HEK293 (cell line): ENCODE measurements around the gene HS6ST3.

Source experiments
- CTCF ChIA-PET: fragments of 350-600 bp; formaldehyde crosslinking; extraction: SDS; loops from one replicate; lab custom pipeline; 2021; ENCODE audit warnings: antibody characterized with exemption; lab: Yijun Ruan, JAX
- POLR2A ChIA-PET: fragments of 300-600 bp; formaldehyde crosslinking; extraction: SDS; loops from one replicate; lab custom pipeline; 2020; ENCODE audit warnings: antibody characterized with exemption, inconsistent platforms; lab: Yijun Ruan, JAX
- H3K27ac ChIP-seq: fragments of 200-500 bp; sonication (Bioruptor generic); 2 replicates; pipeline ENCODE4 v1.5.1; 2014; ENCODE audit warnings: low read depth, low read length, control low read depth, inconsistent platforms; ENCODE audit errors: extremely low read depth
- H3K36me3 ChIP-seq, 2 experiments: fragments of 200-500 bp in 1 of 2; sonication (Bioruptor generic) in 1 of 2; 1 replicate in 1 of 2; 2 replicates in 1 of 2; pipeline ENCODE4 v1.5.1; 2014 to 2017; ENCODE audit warnings: inconsistent platforms in 2 of 2, low read length in 2 of 2; ENCODE audit not compliant: control insufficient read depth in 2 of 2, insufficient read depth in 1 of 2
- H3K4me1 ChIP-seq: fragments of 200-500 bp; sonication (Bioruptor generic); 2 replicates; pipeline ENCODE4 v1.5.1; 2014; ENCODE audit warnings: mild to moderate bottlenecking, low read length, inconsistent platforms; ENCODE audit not compliant: control insufficient read depth, insufficient read depth
- H3K4me3 ChIP-seq: 2 replicates; pipeline ENCODE4 v1.5.1; 2011; ENCODE audit warnings: low read depth, mild to moderate bottlenecking, control low read depth, low read length, moderate library complexity
- H3K9me3 ChIP-seq: fragments of 200-500 bp; sonication (Bioruptor generic); 2 replicates; pipeline ENCODE4 v1.5.1; 2014; ENCODE audit warnings: low read depth, low read length, inconsistent platforms; ENCODE audit not compliant: control insufficient read depth, insufficient read depth
- GLI4 ChIP-seq: fragments of 450-650 bp; formaldehyde crosslinking; IDR thresholded peaks from 2 replicates; pipeline ENCODE4 v1.5.1; 2016; ENCODE audit warnings: missing biosample characterization, missing genetic modification characterization
- GLIS2 ChIP-seq: fragments of 450-650 bp; formaldehyde crosslinking; IDR thresholded peaks from 2 replicates; pipeline ENCODE4 v1.5.1; 2016; ENCODE audit warnings: missing biosample characterization, missing genetic modification characterization
- KLF7 ChIP-seq: fragments of 450-650 bp; formaldehyde crosslinking; IDR thresholded peaks from 2 replicates; pipeline ENCODE4 v1.5.1; 2016; ENCODE audit warnings: missing biosample characterization, missing genetic modification characterization, borderline replicate concordance
- TRIM28 ChIP-seq: IDR thresholded peaks from 2 replicates; pipeline ENCODE4 v1.6.1; 2011; ENCODE audit warnings: low read length, control low read depth, borderline replicate concordance
- ZFHX2 ChIP-seq: fragments of 450-650 bp; formaldehyde crosslinking; conservative IDR thresholded peaks from 2 replicates; pipeline ENCODE4 v1.5.1; 2016; ENCODE audit warnings: missing biosample characterization, missing genetic modification characterization
- ZNF19 ChIP-seq: fragments of 450-650 bp; formaldehyde crosslinking; IDR thresholded peaks from 2 replicates; pipeline ENCODE4; 2016; ENCODE audit warnings: missing biosample characterization, missing genetic modification characterization, low read depth
- ZNF2 ChIP-seq: fragments of 450-650 bp; formaldehyde crosslinking; IDR thresholded peaks from 2 replicates; pipeline ENCODE4 v1.5.1; 2016; ENCODE audit warnings: missing biosample characterization, missing genetic modification characterization
- ZNF292 ChIP-seq: fragments of 450-650 bp; formaldehyde crosslinking; IDR thresholded peaks from 2 replicates; pipeline ENCODE4 v1.5.1; 2016; ENCODE audit warnings: low read depth, missing biosample characterization, missing genetic modification characterization, borderline replicate concordance
- ZNF354C ChIP-seq: fragments of 450-650 bp; formaldehyde crosslinking; IDR thresholded peaks from 2 replicates; pipeline ENCODE4 v1.5.1; 2016; ENCODE audit warnings: missing biosample characterization, missing genetic modification characterization, low read depth, borderline replicate concordance
- ZNF391 ChIP-seq: fragments of 450-650 bp; formaldehyde crosslinking; IDR thresholded peaks from 2 replicates; pipeline ENCODE4 v1.5.1; 2016; ENCODE audit warnings: low read depth, missing biosample characterization, missing genetic modification characterization, borderline replicate concordance
- ZNF544 ChIP-seq: fragments of 450-650 bp; formaldehyde crosslinking; IDR thresholded peaks from 2 replicates; pipeline ENCODE4 v1.5.0; 2017; ENCODE audit warnings: missing biosample characterization, missing genetic modification characterization
- ZNF664 ChIP-seq: fragments of 450-650 bp; formaldehyde crosslinking; IDR thresholded peaks from 2 replicates; pipeline ENCODE4 v1.5.1; 2016; ENCODE audit warnings: missing biosample characterization, missing genetic modification characterization
- ZNF707 ChIP-seq: fragments of 450-650 bp; formaldehyde crosslinking; IDR thresholded peaks from 2 replicates; pipeline ENCODE4 v1.5.1; 2016; ENCODE audit warnings: missing biosample characterization, missing genetic modification characterization
- ZNF76 ChIP-seq: fragments of 450-650 bp; formaldehyde crosslinking; IDR thresholded peaks from 2 replicates; pipeline ENCODE4; 2016; ENCODE audit warnings: low read depth, missing biosample characterization, missing genetic modification characterization, borderline replicate concordance
- ZNF777 ChIP-seq: fragments of 450-650 bp; formaldehyde crosslinking; IDR thresholded peaks from 2 replicates; pipeline ENCODE4 v1.5.1; 2017; ENCODE audit warnings: missing biosample characterization, missing genetic modification characterization, borderline replicate concordance
- ZNF792 ChIP-seq: fragments of 450-650 bp; formaldehyde crosslinking; IDR thresholded peaks from 2 replicates; pipeline ENCODE4 v1.5.1; 2016; ENCODE audit warnings: missing biosample characterization, missing genetic modification characterization
- ZNF830 ChIP-seq: fragments of 450-650 bp; IDR thresholded peaks from 2 replicates; pipeline ENCODE4 v1.5.0; 2018; ENCODE audit warnings: missing biosample characterization, missing genetic modification characterization, low read depth, mild to moderate bottlenecking, moderate library complexity
- TF ChIP-seq, protein P1 (sequence below): fragments of 450-650 bp; formaldehyde crosslinking; IDR thresholded peaks from 2 replicates; pipeline ENCODE4 v1.5.1; 2016; ENCODE audit warnings: missing biosample characterization, missing genetic modification characterization
- TF ChIP-seq, protein P2 (sequence below): fragments of 450-650 bp; formaldehyde crosslinking; IDR thresholded peaks from 2 replicates; pipeline ENCODE4 v1.5.1; 2017; ENCODE audit warnings: missing biosample characterization, missing genetic modification characterization

HS6ST3 gene

DNA sequence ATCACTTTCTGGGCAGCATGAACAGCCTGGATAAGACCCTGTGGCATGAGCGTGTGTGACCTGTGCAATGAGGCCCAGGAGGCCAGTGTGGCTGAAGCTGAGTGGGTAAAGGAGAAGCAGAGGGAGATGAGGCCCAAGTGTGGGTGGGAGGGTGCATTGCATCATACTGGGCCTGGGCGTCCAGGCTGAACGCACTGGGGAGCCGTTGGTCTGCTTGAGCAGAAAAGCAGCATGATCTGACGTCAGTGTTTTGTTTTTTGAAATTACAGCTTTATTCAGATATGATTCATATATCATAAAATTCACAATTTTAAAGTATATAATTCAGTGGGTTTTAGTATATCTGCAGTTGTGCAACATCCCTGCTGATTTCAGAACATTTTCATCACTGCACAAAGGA, 409.7 kb downstream of the HS6ST3 start:
- H3K36me3 ChIP-seq = no peaks in the 10 kb centered on the region
- CTCF ChIA-PET = no interaction called here
- H3K4me1 ChIP-seq = no peaks in the 10 kb centered on the region
- TF ChIP-seq ZFHX2 (tag by site-specific recombination) (peak; percentile 45), ZNF76 (no peak)
- TF ChIP-seq, protein P1, sequence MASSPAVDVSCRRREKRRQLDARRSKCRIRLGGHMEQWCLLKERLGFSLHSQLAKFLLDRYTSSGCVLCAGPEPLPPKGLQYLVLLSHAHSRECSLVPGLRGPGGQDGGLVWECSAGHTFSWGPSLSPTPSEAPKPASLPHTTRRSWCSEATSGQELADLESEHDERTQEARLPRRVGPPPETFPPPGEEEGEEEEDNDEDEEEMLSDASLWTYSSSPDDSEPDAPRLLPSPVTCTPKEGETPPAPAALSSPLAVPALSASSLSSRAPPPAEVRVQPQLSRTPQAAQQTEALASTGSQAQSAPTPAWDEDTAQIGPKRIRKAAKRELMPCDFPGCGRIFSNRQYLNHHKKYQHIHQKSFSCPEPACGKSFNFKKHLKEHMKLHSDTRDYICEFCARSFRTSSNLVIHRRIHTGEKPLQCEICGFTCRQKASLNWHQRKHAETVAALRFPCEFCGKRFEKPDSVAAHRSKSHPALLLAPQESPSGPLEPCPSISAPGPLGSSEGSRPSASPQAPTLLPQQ (tag by site-specific recombination) = no peak
- TF ChIP-seq, all 188 proteins: peak for 1
- Histone ChIP-seq H3K27ac (no peak overlapping the region), H3K4me3 (no peak overlapping the region), H3K9me3 (no peaks in the 10 kb centered on the region)
- POLR2A ChIA-PET = no interaction called here

DNA sequence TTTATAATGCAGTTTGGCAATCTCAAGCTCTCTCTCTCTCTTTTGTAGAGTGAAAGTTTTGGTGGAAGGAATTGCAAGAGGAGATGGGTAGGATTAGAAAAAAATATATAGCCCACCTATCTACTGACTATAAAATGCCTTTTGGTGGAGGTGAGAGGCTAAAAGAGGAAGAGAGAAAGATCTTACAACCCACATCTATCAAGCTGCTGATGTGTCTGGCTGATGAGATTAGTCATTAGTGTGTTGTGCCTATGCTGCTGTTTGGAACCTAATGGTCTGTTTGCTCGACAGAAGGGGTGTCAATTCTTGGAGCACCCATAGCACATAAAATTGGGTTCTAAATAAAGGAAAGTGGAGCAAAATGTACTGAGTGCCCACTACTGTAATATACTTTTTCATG, 411.0 kb downstream of the HS6ST3 start:
- no peak overlapping the region for H3K4me3 ChIP-seq
- H3K4me1 ChIP-seq = no peaks in the 10 kb centered on the region
- no peaks in the 10 kb centered on the region for H3K9me3 ChIP-seq
- ChIA-PET CTCF (no interaction called here), POLR2A (no interaction called here)
- H3K27ac ChIP-seq = no peak overlapping the region
- H3K36me3 ChIP-seq = no peaks in the 10 kb centered on the region
- TF ChIP-seq ZNF19 (tag by site-specific recombination) (no peak), GLI4 (tag by site-specific recombination) (no peak), ZNF664 (no peak), KLF7 (tag by site-specific recombination) (no peak), GLIS2 (tag by site-specific recombination) (no peak), ZNF354C (tag by site-specific recombination) (no peak), ZNF792 (tag by site-specific recombination) (no peak), ZNF707 (no peak), ZNF544 (no peak), ZNF777 (no peak), ZNF830 (tag by site-specific recombination) (no peak), ZNF292 (tag by site-specific recombination) (no peak)
- TF ChIP-seq, protein P2, sequence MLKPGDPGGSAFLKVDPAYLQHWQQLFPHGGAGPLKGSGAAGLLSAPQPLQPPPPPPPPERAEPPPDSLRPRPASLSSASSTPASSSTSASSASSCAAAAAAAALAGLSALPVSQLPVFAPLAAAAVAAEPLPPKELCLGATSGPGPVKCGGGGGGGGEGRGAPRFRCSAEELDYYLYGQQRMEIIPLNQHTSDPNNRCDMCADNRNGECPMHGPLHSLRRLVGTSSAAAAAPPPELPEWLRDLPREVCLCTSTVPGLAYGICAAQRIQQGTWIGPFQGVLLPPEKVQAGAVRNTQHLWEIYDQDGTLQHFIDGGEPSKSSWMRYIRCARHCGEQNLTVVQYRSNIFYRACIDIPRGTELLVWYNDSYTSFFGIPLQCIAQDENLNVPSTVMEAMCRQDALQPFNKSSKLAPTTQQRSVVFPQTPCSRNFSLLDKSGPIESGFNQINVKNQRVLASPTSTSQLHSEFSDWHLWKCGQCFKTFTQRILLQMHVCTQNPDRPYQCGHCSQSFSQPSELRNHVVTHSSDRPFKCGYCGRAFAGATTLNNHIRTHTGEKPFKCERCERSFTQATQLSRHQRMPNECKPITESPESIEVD (tag by site-specific recombination) = no peak

DNA sequence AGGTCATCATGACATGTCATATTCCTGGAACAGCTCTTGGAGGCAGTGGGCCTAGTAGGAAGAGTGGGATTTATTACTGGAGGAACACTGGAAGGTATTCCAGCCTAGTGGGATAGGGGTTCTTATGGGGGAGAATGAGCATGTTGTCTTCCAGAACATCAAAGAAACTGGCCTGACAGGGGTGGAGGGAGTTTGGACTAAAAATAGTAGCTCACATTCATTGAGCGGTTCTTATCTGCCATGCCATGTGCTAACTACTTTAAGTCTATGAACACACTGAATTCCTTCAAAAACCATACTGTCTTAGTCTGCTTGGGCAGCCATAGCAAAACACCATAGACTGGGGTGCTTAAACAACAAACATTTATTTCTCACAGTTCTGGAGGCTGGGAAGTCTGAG, 413.6 kb downstream of the HS6ST3 start:
- H3K36me3 ChIP-seq = no peaks in the 10 kb centered on the region
- POLR2A ChIA-PET = no interaction called here
- no peak overlapping the region for H3K4me3 ChIP-seq
- H3K9me3 ChIP-seq = no peaks in the 10 kb centered on the region
- no peaks in the 10 kb centered on the region for H3K4me1 ChIP-seq
- no peak for TF ChIP-seq ZNF2 (tag by site-specific recombination)
- TF ChIP-seq TRIM28 = no peak
- TF ChIP-seq ZNF391 (tag by site-specific recombination) = no peak
- CTCF ChIA-PET = no interaction called here
- H3K27ac ChIP-seq = no peak overlapping the region
